Glomerular endothelial cell (primary cell): ENCODE results near the gene GOLGA8O. TPM values are rescaled to one million over a fixed set of nuclear protein-coding genes. Genes with fewer than 3 reads are reported as not detected.
"Not testable (repeated sequence)": the region's sequence is repeated elsewhere in the genome, so short reads cannot be mapped to it uniquely, and the experiment has no call there.

ENCODE experiments used
- DNase-seq: peaks from one replicate; pipeline ENCODE4 v3.0.0-alpha.2; 2011; ENCODE audit warnings: low read depth, low spot score; ENCODE audit errors: extremely low read depth
- total RNA-seq: library from RNA; depleted of rRNA; stranded (reverse); fragments of >200 nt; gene quantifications from 2 replicates; pipeline ENCODE4 v1.2.3, GENCODE V29; 2015

GOLGA8O gene
- total RNA-seq, result not detected in 2 replicates

- DNase-seq, result not testable (repeated sequence)
Observed at GRCh38 chr15:32455534-32455933, at the start of gene GOLGA8O. TSS of gene GOLGA8O (minus strand) at chr15:32455634. CDS start at chr15:32455536, 98 bp downstream.

GRCh38 chr15:32504152-32504811, 48.8 kb upstream of the GOLGA8O start:
- not testable (repeated sequence) for DNase-seq

GRCh38 chr15:32502946-32503345, 47.5 kb upstream of the GOLGA8O start:
- DNase-seq, result not testable (repeated sequence)

GRCh38 chr15:32492768-32493167, 37.3 kb upstream of the GOLGA8O start:
- not testable (repeated sequence) for DNase-seq

- not testable (repeated sequence) for DNase-seq
Observed at GRCh38 chr15:32486474-32486873, 31.0 kb upstream of the GOLGA8O start.

GRCh38 chr15:32483377-32483776, 27.9 kb upstream of the GOLGA8O start:
- not testable (repeated sequence) for DNase-seq

- DNase-seq, result not testable (repeated sequence)
Observed at GRCh38 chr15:32481683-32482082, 26.2 kb upstream of the GOLGA8O start.

- DNase-seq, result not testable (repeated sequence)
Observed at GRCh38 chr15:32468076-32468475, 12.6 kb upstream of the GOLGA8O start.

GRCh38 chr15:32440445-32440977, 14.9 kb downstream of the GOLGA8O start:
- DNase-seq, result not testable (repeated sequence)

GRCh38 chr15:32434102-32434963, 21.1 kb downstream of the GOLGA8O start:
- DNase-seq, result not testable (repeated sequence)

GRCh38 chr15:32427635-32428034, 27.8 kb downstream of the GOLGA8O start:
- not testable (repeated sequence) for DNase-seq

- DNase-seq, result not testable (repeated sequence)
Observed at GRCh38 chr15:32426511-32426910, 28.9 kb downstream of the GOLGA8O start.

GRCh38 chr15:32407903-32408302, 47.5 kb downstream of the GOLGA8O start:
- DNase-seq, result not testable (repeated sequence)

- DNase-seq, result not testable (repeated sequence)
Observed at GRCh38 chr15:32403192-32403591, 52.2 kb downstream of the GOLGA8O start, which contains the start of gene GOLGA8K. TSS of gene GOLGA8K (minus strand) at chr15:32403292. CDS start at chr15:32403194, 98 bp downstream.

GRCh38 chr15:32396522-32396921, 58.9 kb downstream of the GOLGA8O start:
- DNase-seq, result not testable (repeated sequence)

Other genes starting within 250 kb of the GOLGA8O start
- 1.5 TPM in 1 of 2 replicates, not detected in the other for gene GOLGA8K, start 52.3 kb downstream of the GOLGA8O start, total RNA-seq
- gene GOLGA8N, start 137.8 kb upstream of the GOLGA8O start, total RNA-seq, result 2.0 and 2.4 TPM in 2 replicates
- 7.7 and 8.2 TPM in 2 replicates for gene ARHGAP11A, start 159.9 kb upstream of the GOLGA8O start, total RNA-seq
- gene SCG5, start 186.1 kb upstream of the GOLGA8O start, total RNA-seq, result 3.7 and 4.4 TPM in 2 replicates